K562 (cell line): ENCODE measurements around the gene GRIPAP1. TPM values are rescaled to one million over a fixed set of nuclear protein-coding genes. Genes with fewer than 3 reads are reported as not detected.
A peak's percentile ranks its signal among the peaks of the same experiment; 100 is the strongest.

ENCODE experiments used
- ATAC-seq: fragments of 200-7000 bp; cut with Tn5 transposase; 3 replicates; pipeline ENCODE4 v1.9.1; 2020; ENCODE audit warnings: moderate library complexity
- BruUV-seq: library from RNA; stranded (reverse); fragments of 400-500 nt; replicated peaks from 2 replicates; lab custom pipeline; 2021; lab: Mats Ljungman, UMichigan
- CTCF ChIA-PET: fragments of 300-600 bp; formaldehyde crosslinking; extraction: SDS; loops from one replicate; lab custom pipeline; 2021; ENCODE audit warnings: low intra/inter-chr PET ratio; lab: Yijun Ruan, JAX
- POLR2A ChIA-PET: fragments of 300-600, 350-650 bp; sonication (Branson Sonifier 250); formaldehyde crosslinking; extraction: SDS; loops from one replicate; lab custom pipeline; 2021; ENCODE audit warnings: antibody characterized with exemption, inconsistent platforms; lab: Yijun Ruan, JAX
- DNase-seq, 4 experiments: peaks; one replicate each; pipeline versions ENCODE4 v3.0.0 to v3.0.0-alpha.2; 2011 to 2018; ENCODE audit warnings: low spot score in 3 of 4, mixed read lengths in 3 of 4; ENCODE audit errors: extremely low read depth in 1 of 4
- FAIRE-seq: peaks from 2 replicates; lab custom pipeline; 2011; peaks lifted over from hg19 to GRCh38; lab: Jason Lieb, UNC
- H2AFZ ChIP-seq: 2 replicates; pipeline ENCODE4 v1.6.0; 2011; ENCODE audit warnings: low read depth, low read length, control low read depth, inconsistent platforms
- H3K27ac ChIP-seq: fragments of 200-600 bp; 3 replicates; pipeline ENCODE4 v1.8.0; 2011; ENCODE audit warnings: low read depth, mild to moderate bottlenecking, control low read depth, inconsistent platforms, low read length, moderate library complexity, mixed read lengths; ENCODE audit errors: extremely low read depth
- H3K27me3 ChIP-seq, 2 experiments: fragments of 300-600 bp in 1 of 2; 2 replicates in 1 of 2; 3 replicates in 1 of 2; pipeline versions ENCODE4 v1.6.0 to v1.8.0; 2011; ENCODE audit warnings: inconsistent platforms in 2 of 2, low read length in 2 of 2, mild to moderate bottlenecking in 1 of 2, mixed read lengths in 1 of 2, moderate library complexity in 1 of 2; ENCODE audit not compliant: control insufficient read depth in 2 of 2, insufficient read depth in 2 of 2
- H3K36me3 ChIP-seq: fragments of 300-600 bp; 3 replicates; pipeline ENCODE4 v1.8.0; 2011; ENCODE audit warnings: mild to moderate bottlenecking, low read length, inconsistent platforms; ENCODE audit not compliant: control insufficient read depth, insufficient read depth
- H3K4me1 ChIP-seq, 2 experiments: fragments of 200-600 bp in 1 of 2; replicated peaks in 1 of 2; 2 replicates in 1 of 2; 3 replicates in 1 of 2; pipeline versions ENCODE4 v1.5.1 to v1.8.0; 2011; ENCODE audit warnings: inconsistent platforms in 2 of 2, low read length in 2 of 2, mild to moderate bottlenecking in 1 of 2, mixed read lengths in 1 of 2, moderate library complexity in 1 of 2; ENCODE audit not compliant: control insufficient read depth in 2 of 2, insufficient read depth in 2 of 2
- H3K4me2 ChIP-seq: 2 replicates; pipeline ENCODE4 v1.6.1; 2011; ENCODE audit warnings: low read length, control low read depth, inconsistent platforms, mixed read lengths; ENCODE audit not compliant: insufficient read depth
- H3K4me3 ChIP-seq: fragments of 200-600 bp; sonication (generic), shearing (Covaris generic); 2 replicates; pipeline ENCODE4 v1.5.1; 2016; ENCODE audit warnings: control low read depth, inconsistent platforms
- H3K79me2 ChIP-seq: fragments of 200-600 bp; 3 replicates; pipeline ENCODE4 v1.8.0; 2011; ENCODE audit warnings: low read length, inconsistent platforms; ENCODE audit not compliant: control insufficient read depth, insufficient read depth
- H3K9ac ChIP-seq, 2 experiments: 2 replicates each; pipeline versions ENCODE4 v1.6.0 to v1.6.1; 2011; ENCODE audit warnings: low read depth in 2 of 2, low read length in 2 of 2, control low read depth in 1 of 2, inconsistent platforms in 1 of 2, mild to moderate bottlenecking in 1 of 2, mixed read lengths in 1 of 2; ENCODE audit not compliant: insufficient read depth in 1 of 2
- H3K9me1 ChIP-seq: one replicate; pipeline ENCODE4 v1.6.0; 2011; ENCODE audit warnings: inconsistent platforms, mild to moderate bottlenecking, low read length, moderate library complexity; ENCODE audit not compliant: control insufficient read depth, insufficient read depth
- H3K9me3 ChIP-seq: replicated peaks from 2 replicates; pipeline ENCODE4 v1.5.1; 2011; ENCODE audit warnings: low read depth, low read length, inconsistent platforms; ENCODE audit not compliant: control insufficient read depth, insufficient read depth
- H4K20me1 ChIP-seq: replicated peaks from 2 replicates; pipeline ENCODE4 v1.6.1; 2011; ENCODE audit warnings: low read length, inconsistent platforms, mixed read lengths; ENCODE audit not compliant: control insufficient read depth, insufficient read depth
- C11orf30 ChIP-seq: fragments of 450-650 bp; IDR thresholded peaks from 2 replicates; pipeline ENCODE4 v1.6.1; 2016; ENCODE audit warnings: low read depth, mild to moderate bottlenecking
- FOXP1 ChIP-seq: sonication (generic); formaldehyde crosslinking; IDR thresholded peaks from 2 replicates; pipeline ENCODE4 v1.8.0; 2022; ENCODE audit warnings: mild to moderate bottlenecking, missing genetic modification reagents
- MAFG ChIP-seq: fragments of 450-650 bp; conservative IDR thresholded peaks from 2 replicates; pipeline ENCODE4 v1.6.1; 2016; ENCODE audit warnings: missing genetic modification characterization, missing compliant biosample characterization
- ZNF316 ChIP-seq: fragments of 450-650 bp; IDR thresholded peaks from 2 replicates; pipeline ENCODE4 v1.6.1; 2016
- WGBS: fragments of 100-300 bp; shearing (Covaris generic); methylation state at CpG from one replicate; pipeline ENCODE4 v1.1.6; 2016; ENCODE audit warnings: low coverage, mixed read lengths; ENCODE audit not compliant: insufficient coverage; ENCODE audit errors: missing lambda C conversion rate; 5-methylcytosine and 5-hydroxymethylcytosine counted together
- in situ Hi-C: fragments of 300-500 bp; cut with MboI; formaldehyde crosslinking; loops from 4 replicates; pipeline ENCODE4 v1.15.0; 2018; ENCODE audit warnings: inconsistent platforms, mixed read lengths
- intact Hi-C: fragments of 100-400 bp; cut with micrococcal nuclease; formaldehyde crosslinking; loops from 2 replicates; pipeline ENCODE4 v1.14.2; 2022
- polyA plus RNA-seq, 8 experiments: library from polyadenylated mRNA; depleted of rRNA in 4 of 8; stranded (reverse) in 5 of 8; unstranded in 3 of 8; fragments of >200 nt; fragmentation: Nextera tagmentation in 2 of 8; fragmentation: Illumina TruSeq in 1 of 8; extraction: Ambion mirVana in 2 of 8; extraction: Trizol in 1 of 8; gene quantifications; 2 replicates each; pipeline versions ENCODE4 v1.2.1 to v1.2.3, GENCODE V29; 2011 to 2014; ENCODE audit warnings: inconsistent platforms in 1 of 8, missing spikeins in 1 of 8
- total RNA-seq, 7 experiments: library from RNA; depleted of rRNA in 6 of 7; stranded (reverse); fragments of >200 nt in 6 of 7; fragmentation: Illumina TruSeq in 2 of 7; extraction: Trizol in 2 of 7; gene quantifications; 2 replicates each; pipeline versions ENCODE4 v1.2.1 to v1.2.3, GENCODE V29; 2011 to 2021; ENCODE audit warnings: low replicate concordance in 1 of 7

GRIPAP1 gene
- total and polyA plus RNA-seq, 9 of the 15 experiments (the other 6 are each of a cell fraction or from before 2014, with no cell fraction given), result 4.1 to 41.6 (median 24.0) TPM

DNA sequence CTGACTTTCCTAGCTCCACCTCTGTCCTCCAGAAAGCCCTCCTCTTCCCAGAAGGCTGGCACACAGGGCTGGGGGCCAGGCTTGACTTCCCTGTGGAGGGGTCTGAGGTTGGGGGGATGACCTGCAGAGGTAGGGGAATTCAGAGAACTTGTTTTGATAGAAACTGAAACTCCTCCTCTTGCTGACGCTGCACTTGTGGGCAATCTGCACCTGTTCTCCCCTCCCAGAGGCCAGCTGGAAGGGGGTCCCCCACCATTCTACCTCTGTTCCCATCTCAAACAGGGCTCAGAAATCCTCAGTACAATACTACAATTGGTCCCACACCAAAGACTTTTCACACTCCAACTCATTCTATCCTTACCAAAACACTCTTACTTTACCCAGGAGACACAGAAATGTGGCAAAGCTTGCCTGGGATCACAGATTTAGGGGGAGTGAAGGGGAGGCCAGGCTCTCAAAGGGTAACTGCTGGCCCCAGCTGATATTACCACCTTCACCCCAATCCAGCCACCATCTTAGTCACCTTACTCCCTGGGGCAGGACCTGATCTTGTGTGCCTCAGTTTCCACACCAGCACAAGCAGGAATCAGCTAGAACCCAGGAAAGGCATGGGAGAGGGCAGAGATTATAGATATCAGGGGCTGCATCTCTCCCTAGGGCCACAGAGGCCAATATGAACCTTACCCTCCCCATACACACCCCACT is 63.2 kb downstream of the GRIPAP1 start:
- in situ Hi-C loops, result no loop called here

More for the DNA sequence above, 63.2 kb downstream of the GRIPAP1 start:
- no peak for ATAC-seq
- Histone ChIP-seq H3K4me1 (peaks cover 59 to 77% of the 10 kb centered on the region in 2 experiments), H3K4me2 (peak overlapping the region; percentile 24; the same call in 1 of the 2 replicates), H3K27ac (peak overlapping the region; percentile 91), H3K9me1 (no peaks in the 10 kb centered on the region), H3K9ac (peak overlapping the region; percentile 65 to 69; a peak in 3 of 4 replicates), H3K36me3 (peaks cover 69% of the 10 kb centered on the region), H3K27me3 (no peaks in the 10 kb centered on the region), H3K9me3 (no peaks in the 10 kb centered on the region), H3K4me3 (no peak overlapping the region), H4K20me1 (no peaks in the 10 kb centered on the region), H3K79me2 (peaks cover 90% of the 10 kb centered on the region), H2AFZ (no peak overlapping the region)
- intact Hi-C loops, result no loop called here
- FAIRE-seq, result no peak
- ChIA-PET POLR2A (interaction anchor here (0.7 kb wide), 1 partner anchor 41 kb away, joined by 3 read pairs; the partner anchor contains the start of genes PQBP1 and TIMM17B), CTCF (interaction anchor here (1.6 kb wide), 1 partner anchor 22 kb away, joined by 4 read pairs; no protein-coding TSS in a partner anchor)
- TF ChIP-seq C11orf30 (peak; percentile 28; the same call in 1 of the 2 replicates), ZNF316 (peak; percentile 49; the same call in 1 of the 2 replicates), FOXP1 (CRISPR knock-in tag) (no peak), MAFG (0 out of 2 replicates have a peak, but pooled peaks have one; percentile 17)
- 13% methylated on average over 1 of the region's 1 CpG for WGBS
- no peak for DNase-seq
- no TSS peak for BruUV-seq
